Measurements from ENCODE around the gene HPSE2. TPM values are rescaled to one million over a fixed set of nuclear protein-coding genes. Genes with fewer than 3 reads are reported as not detected.
"Not testable (repeated sequence)": the region's sequence is repeated elsewhere in the genome, so short reads cannot be mapped to it uniquely, and the experiment has no call there.

Gene HPSE2
- polyA plus RNA-seq, 1 donor: not detected

GRCh38 chr10:98555021-98555619 is 680.5 kb downstream of the HPSE2 start:
- no peak for DNase-seq

- not testable (repeated sequence) for DNase-seq
These were observed 694.1 kb downstream of the HPSE2 start for GRCh38 chr10:98541561-98541960.

- no peak for DNase-seq
These were observed 696.1 kb downstream of the HPSE2 start for GRCh38 chr10:98539578-98539977.

- no peak for DNase-seq
These were observed 697.2 kb downstream of the HPSE2 start for GRCh38 chr10:98538472-98538871.

- DNase-seq: no peak
These were observed 699.1 kb downstream of the HPSE2 start for GRCh38 chr10:98536551-98536950.

- no peak for DNase-seq
These were observed 701.8 kb downstream of the HPSE2 start for GRCh38 chr10:98533746-98534445.

- DNase-seq: no peak
These were observed 702.4 kb downstream of the HPSE2 start for GRCh38 chr10:98533241-98533640.

- DNase-seq: no peak
These were observed 706.9 kb downstream of the HPSE2 start for GRCh38 chr10:98528805-98529183.

- DNase-seq: no peak
These were observed 707.4 kb downstream of the HPSE2 start for GRCh38 chr10:98528166-98528804.

GRCh38 chr10:98525969-98526368 is 709.7 kb downstream of the HPSE2 start:
- no peak for DNase-seq

GRCh38 chr10:98524124-98524523 is 711.5 kb downstream of the HPSE2 start:
- no peak for DNase-seq

GRCh38 chr10:98519841-98520240 is 715.8 kb downstream of the HPSE2 start:
- no peak for DNase-seq

- DNase-seq: no peak
These were observed 718.0 kb downstream of the HPSE2 start for GRCh38 chr10:98517672-98518071.

GRCh38 chr10:98516352-98516751 is 719.3 kb downstream of the HPSE2 start:
- DNase-seq: no peak

- no peak for DNase-seq
These were observed 721.9 kb downstream of the HPSE2 start for GRCh38 chr10:98513704-98514103.

- DNase-seq: no peak
These were observed 723.8 kb downstream of the HPSE2 start for GRCh38 chr10:98511876-98512275.

- DNase-seq: no peak
These were observed 725.1 kb downstream of the HPSE2 start for GRCh38 chr10:98510412-98510995.

GRCh38 chr10:98509745-98510144 is 725.9 kb downstream of the HPSE2 start:
- no peak for DNase-seq

- not testable (repeated sequence) for DNase-seq
These were observed 733.1 kb downstream of the HPSE2 start for GRCh38 chr10:98502535-98502934.

- no peak for DNase-seq
These were observed 742.9 kb downstream of the HPSE2 start for GRCh38 chr10:98492763-98493162.

GRCh38 chr10:98489561-98490481 is 745.8 kb downstream of the HPSE2 start:
- no peak for DNase-seq

- no peak for DNase-seq
These were observed 746.8 kb downstream of the HPSE2 start for GRCh38 chr10:98488669-98489430.

Data from hindlimb muscle (tissue), 1 donor.